ENCODE data around the gene TMEM109.

TMEM109 gene

GRCh38 chr11:60916669-60917206, 2.8 kb downstream of the TMEM109 start:
- H2AFZ ChIP-seq (ENCODE audit: low read length) = no peak overlapping the region
- H3K4me1 ChIP-seq (ENCODE audit: control insufficient read depth in 2 of 2, insufficient read depth in 1 of 2, low read depth in 1 of 2, low read length in 2 of 2) = peaks cover 21 to 22% of the 10 kb centered on the region in 2 donors
- no peak overlapping the region for H3K4me2 ChIP-seq (ENCODE audit: insufficient read depth, low read length, poor library complexity, severe bottlenecking)
- no peak overlapping the region for H3K4ac ChIP-seq (ENCODE audit: low read length)
- H2AK5ac ChIP-seq (ENCODE audit: low read depth, low read length) = peak overlapping the region; percentile 1
- H3K23ac ChIP-seq (ENCODE audit: low read depth, low read length, poor library complexity) = no peak overlapping the region
- H2BK12ac ChIP-seq (ENCODE audit: low read length) = no peak overlapping the region
- H3K18ac ChIP-seq (ENCODE audit: low read length) = no peak overlapping the region
- peaks cover 22 to 59% of the 10 kb centered on the region in 2 donors for H3K36me3 ChIP-seq (replicated peaks in 1 of 2; ENCODE audit: control insufficient read depth in 2 of 2, insufficient read depth in 2 of 2, low read length in 2 of 2)
- H2BK15ac ChIP-seq (ENCODE audit: low read length) = no peak overlapping the region
- no peak overlapping the region for H3K27ac ChIP-seq (replicated peaks; ENCODE audit: low read length)
- no peak for DNase-seq (ENCODE audit: low spot score)
- no peak overlapping the region for H2BK5ac ChIP-seq (ENCODE audit: low read length)
- no peak overlapping the region for H3K9ac ChIP-seq (ENCODE audit: low read depth, low read length, poor library complexity)
- no peak overlapping the region for H2BK120ac ChIP-seq (ENCODE audit: low read depth, low read length)
- WGBS, 2 donors (ENCODE audit: extremely low coverage in 2 of 2, insufficient read length in 2 of 2, insufficient replicate concordance in 1 of 2) = no CpG with 5 or more reads among the region's 3 CpGs
- no peak overlapping the region for H3K14ac ChIP-seq (ENCODE audit: low read length)
- no peaks in the 10 kb centered on the region for H3K27me3 ChIP-seq (ENCODE audit: control insufficient read depth in 3 of 3, insufficient read depth in 3 of 3, low read depth in 1 of 3, low read length in 3 of 3)
- no peaks in the 10 kb centered on the region for H3K9me3 ChIP-seq (replicated peaks in 1 of 2; ENCODE audit: control insufficient read depth in 2 of 2, insufficient read depth in 1 of 2, low read depth in 1 of 2, low read length in 2 of 2)
- no peak overlapping the region for H4K8ac ChIP-seq (ENCODE audit: low read depth, low read length)
- H4K91ac ChIP-seq (ENCODE audit: low read depth, low read length, poor library complexity) = no peak overlapping the region
- H3K79me1 ChIP-seq (ENCODE audit: low read depth, low read length) = peaks cover 9% of the 10 kb centered on the region
- H3K4me3 ChIP-seq (ENCODE audit: low read length in 2 of 2) = no peak overlapping the region

- H3K4me2 ChIP-seq (ENCODE audit: insufficient read depth, low read length, poor library complexity, severe bottlenecking) = no peak overlapping the region
- H2AK5ac ChIP-seq (ENCODE audit: low read depth, low read length) = no peak overlapping the region
- H3K4me3 ChIP-seq (ENCODE audit: low read length in 2 of 2) = no peak overlapping the region
- no peak for DNase-seq (ENCODE audit: low spot score)
- H3K14ac ChIP-seq (ENCODE audit: low read length) = no peak overlapping the region
- WGBS, 2 donors (ENCODE audit: extremely low coverage in 2 of 2, insufficient read length in 2 of 2, insufficient replicate concordance in 1 of 2) = no CpG with 5 or more reads among the region's 1 CpG
- no peak overlapping the region for H2BK5ac ChIP-seq (ENCODE audit: low read length)
- no peak overlapping the region for H4K8ac ChIP-seq (ENCODE audit: low read depth, low read length)
- no peak overlapping the region for H2BK15ac ChIP-seq (ENCODE audit: low read length)
- no peak overlapping the region for H4K91ac ChIP-seq (ENCODE audit: low read depth, low read length, poor library complexity)
- no peak overlapping the region for H2AFZ ChIP-seq (ENCODE audit: low read length)
- no peak overlapping the region for H2BK120ac ChIP-seq (ENCODE audit: low read depth, low read length)
- H3K9me3 ChIP-seq (replicated peaks in 1 of 2; ENCODE audit: control insufficient read depth in 2 of 2, insufficient read depth in 1 of 2, low read depth in 1 of 2, low read length in 2 of 2) = no peaks in the 10 kb centered on the region
- H3K23ac ChIP-seq (ENCODE audit: low read depth, low read length, poor library complexity) = no peak overlapping the region
- H3K27me3 ChIP-seq (ENCODE audit: control insufficient read depth in 3 of 3, insufficient read depth in 3 of 3, low read depth in 1 of 3, low read length in 3 of 3) = no peaks in the 10 kb centered on the region
- no peak overlapping the region for H3K18ac ChIP-seq (ENCODE audit: low read length)
- no peak overlapping the region for H3K9ac ChIP-seq (ENCODE audit: low read depth, low read length, poor library complexity)
- H3K79me1 ChIP-seq (ENCODE audit: low read depth, low read length) = peaks cover 9% of the 10 kb centered on the region
- peaks cover 19% of the 10 kb centered on the region in 2 donors for H3K4me1 ChIP-seq (ENCODE audit: control insufficient read depth in 2 of 2, insufficient read depth in 1 of 2, low read depth in 1 of 2, low read length in 2 of 2)
- no peak overlapping the region for H2BK12ac ChIP-seq (ENCODE audit: low read length)
- no peak overlapping the region for H3K4ac ChIP-seq (ENCODE audit: low read length)
- H3K36me3 ChIP-seq (replicated peaks in 1 of 2; ENCODE audit: control insufficient read depth in 2 of 2, insufficient read depth in 2 of 2, low read length in 2 of 2) = peaks cover 25 to 64% of the 10 kb centered on the region in 2 donors
- H3K27ac ChIP-seq (replicated peaks; ENCODE audit: low read length) = no peak overlapping the region
Measured at GRCh38 chr11:60917267-60917666, 3.3 kb downstream of the TMEM109 start.

DNA sequence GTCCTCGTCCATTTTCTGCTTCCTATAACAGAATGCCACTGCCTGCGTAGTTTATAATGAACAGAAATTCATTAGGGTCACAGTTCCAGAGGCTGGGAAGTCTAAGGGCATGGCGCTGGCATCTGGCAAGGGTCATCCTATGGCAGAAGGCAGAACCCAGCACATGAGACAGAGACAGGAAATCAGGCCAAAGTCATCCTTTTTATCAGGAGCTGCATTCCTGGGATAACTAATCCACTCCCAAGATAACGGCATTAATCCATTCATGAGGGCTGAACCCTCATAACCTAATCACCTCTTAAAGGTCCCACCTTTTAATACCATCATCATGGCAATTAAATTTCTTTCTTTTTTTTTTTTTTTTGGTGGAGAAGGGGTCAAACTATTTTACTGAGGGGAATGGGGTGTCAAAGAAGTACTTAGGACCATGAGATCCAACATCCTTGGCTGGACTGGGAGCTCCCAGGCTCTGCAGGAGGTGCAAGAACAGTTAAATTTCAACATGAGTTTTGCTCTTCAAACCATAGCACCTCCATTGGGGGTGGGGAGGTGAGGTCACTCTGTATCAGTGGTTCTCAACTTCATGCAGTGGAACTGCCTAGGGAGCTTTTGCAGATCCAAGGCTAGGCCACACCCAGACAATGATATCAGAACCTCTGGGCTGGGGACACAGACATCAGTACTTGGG, 4.4 kb downstream of the TMEM109 start:
- peaks cover 32 to 74% of the 10 kb centered on the region in 2 donors for H3K36me3 ChIP-seq (replicated peaks in 1 of 2; ENCODE audit: control insufficient read depth in 2 of 2, insufficient read depth in 2 of 2, low read length in 2 of 2)
- no peak overlapping the region for H2BK12ac ChIP-seq (ENCODE audit: low read length)
- no peak overlapping the region for H3K9ac ChIP-seq (ENCODE audit: low read depth, low read length, poor library complexity)
- H3K23ac ChIP-seq (ENCODE audit: low read depth, low read length, poor library complexity) = no peak overlapping the region
- no peak overlapping the region for H2AFZ ChIP-seq (ENCODE audit: low read length)
- H3K4ac ChIP-seq (ENCODE audit: low read length) = no peak overlapping the region
- no peak overlapping the region for H2AK5ac ChIP-seq (ENCODE audit: low read depth, low read length)
- no peak overlapping the region for H2BK120ac ChIP-seq (ENCODE audit: low read depth, low read length)
- H2BK5ac ChIP-seq (ENCODE audit: low read length) = no peak overlapping the region
- no peaks in the 10 kb centered on the region for H3K27me3 ChIP-seq (ENCODE audit: control insufficient read depth in 3 of 3, insufficient read depth in 3 of 3, low read depth in 1 of 3, low read length in 3 of 3)
- no peaks in the 10 kb centered on the region for H3K9me3 ChIP-seq (replicated peaks in 1 of 2; ENCODE audit: control insufficient read depth in 2 of 2, insufficient read depth in 1 of 2, low read depth in 1 of 2, low read length in 2 of 2)
- no peak overlapping the region for H4K91ac ChIP-seq (ENCODE audit: low read depth, low read length, poor library complexity)
- H3K4me2 ChIP-seq (ENCODE audit: insufficient read depth, low read length, poor library complexity, severe bottlenecking) = no peak overlapping the region
- no peak overlapping the region for H2BK15ac ChIP-seq (ENCODE audit: low read length)
- no peak overlapping the region for H3K14ac ChIP-seq (ENCODE audit: low read length)
- no CpG with 5 or more reads among the region's 4 CpGs for WGBS, 2 donors (ENCODE audit: extremely low coverage in 2 of 2, insufficient read length in 2 of 2, insufficient replicate concordance in 1 of 2)
- no peak overlapping the region for H3K18ac ChIP-seq (ENCODE audit: low read length)
- no peak overlapping the region for H3K4me3 ChIP-seq (ENCODE audit: low read length in 2 of 2)
- no peak overlapping the region for H3K27ac ChIP-seq (replicated peaks; ENCODE audit: low read length)
- peaks cover 9% of the 10 kb centered on the region for H3K79me1 ChIP-seq (ENCODE audit: low read depth, low read length)
- H3K4me1 ChIP-seq (ENCODE audit: control insufficient read depth in 2 of 2, insufficient read depth in 1 of 2, low read depth in 1 of 2, low read length in 2 of 2) = peaks cover 8% of the 10 kb centered on the region in 2 donors
- H4K8ac ChIP-seq (ENCODE audit: low read depth, low read length) = no peak overlapping the region
- DNase-seq (ENCODE audit: low spot score) = no peak

GRCh38 chr11:60918939-60919265, 4.9 kb downstream of the TMEM109 start:
- H3K79me1 ChIP-seq (ENCODE audit: low read depth, low read length) = peaks cover 9% of the 10 kb centered on the region
- peaks cover 32 to 76% of the 10 kb centered on the region in 2 donors for H3K36me3 ChIP-seq (replicated peaks in 1 of 2; ENCODE audit: control insufficient read depth in 2 of 2, insufficient read depth in 2 of 2, low read length in 2 of 2)
- H3K9ac ChIP-seq (ENCODE audit: low read depth, low read length, poor library complexity) = no peak overlapping the region
- peaks cover 9% of the 10 kb centered on the region in 2 donors for H3K4me1 ChIP-seq (ENCODE audit: control insufficient read depth in 2 of 2, insufficient read depth in 1 of 2, low read depth in 1 of 2, low read length in 2 of 2)
- H3K27me3 ChIP-seq (ENCODE audit: control insufficient read depth in 3 of 3, insufficient read depth in 3 of 3, low read depth in 1 of 3, low read length in 3 of 3) = no peaks in the 10 kb centered on the region
- no peak overlapping the region for H3K4me3 ChIP-seq (ENCODE audit: low read length in 2 of 2)
- H2BK120ac ChIP-seq (ENCODE audit: low read depth, low read length) = no peak overlapping the region
- H2BK5ac ChIP-seq (ENCODE audit: low read length) = no peak overlapping the region
- H2BK15ac ChIP-seq (ENCODE audit: low read length) = no peak overlapping the region
- no peak overlapping the region for H2AFZ ChIP-seq (ENCODE audit: low read length)
- no peak for DNase-seq (ENCODE audit: low spot score)
- H3K18ac ChIP-seq (ENCODE audit: low read length) = no peak overlapping the region
- H2BK12ac ChIP-seq (ENCODE audit: low read length) = no peak overlapping the region
- H3K9me3 ChIP-seq (replicated peaks in 1 of 2; ENCODE audit: control insufficient read depth in 2 of 2, insufficient read depth in 1 of 2, low read depth in 1 of 2, low read length in 2 of 2) = no peaks in the 10 kb centered on the region
- no peak overlapping the region for H3K4me2 ChIP-seq (ENCODE audit: insufficient read depth, low read length, poor library complexity, severe bottlenecking)
- H3K23ac ChIP-seq (ENCODE audit: low read depth, low read length, poor library complexity) = no peak overlapping the region
- H2AK5ac ChIP-seq (ENCODE audit: low read depth, low read length) = no peak overlapping the region
- no peak overlapping the region for H3K14ac ChIP-seq (ENCODE audit: low read length)
- H4K91ac ChIP-seq (ENCODE audit: low read depth, low read length, poor library complexity) = no peak overlapping the region
- H4K8ac ChIP-seq (ENCODE audit: low read depth, low read length) = no peak overlapping the region
- no peak overlapping the region for H3K4ac ChIP-seq (ENCODE audit: low read length)
- H3K27ac ChIP-seq (replicated peaks; ENCODE audit: low read length) = no peak overlapping the region
- WGBS, 2 donors (ENCODE audit: extremely low coverage in 2 of 2, insufficient read length in 2 of 2, insufficient replicate concordance in 1 of 2) = no CpG with 5 or more reads among the region's 2 CpGs

All from neuronal stem cell (in vitro differentiated cells).